ENCODE data around the gene LCE1F. TPM values are rescaled to one million over a fixed set of nuclear protein-coding genes. Genes with fewer than 3 reads are reported as not detected.

Gene LCE1F
- total RNA-seq, 2 experiments from 2014 or later, result not detected

GRCh38 chr1:152786077-152786476 is 11.1 kb downstream of the LCE1F start, which contains the start of gene LCE1E:
TSS of gene LCE1E (plus strand) at chr1:152786257. CDS start at chr1:152787300, 1,043 bp downstream.
- Mint-ChIP-seq H3K9me3 (ENCODE audit: insufficient read depth) (no peaks in the 10 kb centered on the region), H3K27ac (no peak within 1 kb of the TSS), H3K4me1 (ENCODE audit: low read depth) (no peaks in the 10 kb centered on the region), H3K36me3 (ENCODE audit: low read depth) (no peaks in the 10 kb centered on the region), H3K27me3 (ENCODE audit: low read depth) (peaks cover 14% of the 10 kb centered on the region), H3K4me3 (no peak within 1 kb of the TSS)
- CTCF ChIA-PET, result no interaction called here
- no peak for DNase-seq
- no peak for ATAC-seq
- POLR2A ChIA-PET, result no interaction called here

DNA sequence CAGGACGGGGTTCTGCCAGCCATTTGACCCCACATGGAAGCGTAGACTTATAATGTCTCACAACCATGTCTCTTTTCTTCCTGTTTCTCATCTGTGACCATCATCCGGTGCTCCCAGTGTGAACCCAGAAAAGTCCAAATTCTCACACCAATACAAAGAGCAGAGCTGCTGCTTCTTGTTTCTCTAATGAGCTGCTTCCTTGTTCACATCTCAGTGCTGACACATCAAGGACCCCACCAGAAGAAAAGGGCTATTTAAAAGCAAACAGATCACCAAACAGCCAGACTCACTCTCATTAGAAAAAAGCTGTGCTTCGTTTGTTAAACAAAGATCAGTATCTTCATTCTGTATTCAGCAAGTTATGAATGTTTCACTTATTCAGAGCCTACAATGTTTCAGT is 20.7 kb downstream of the LCE1F start:
- H3K27me3 Mint-ChIP-seq (ENCODE audit: low read depth), result peaks cover 2% of the 10 kb centered on the region
- CTCF ChIA-PET, result no interaction called here
- POLR2A ChIA-PET, result no interaction called here
- no peaks in the 10 kb centered on the region for H3K9me3 Mint-ChIP-seq (ENCODE audit: insufficient read depth)
- H3K36me3 Mint-ChIP-seq (ENCODE audit: low read depth), result no peaks in the 10 kb centered on the region
- H3K4me1 Mint-ChIP-seq (ENCODE audit: low read depth), result no peaks in the 10 kb centered on the region
- no peak overlapping the region for H3K4me3 Mint-ChIP-seq
- ATAC-seq, result no peak
- H3K27ac Mint-ChIP-seq, result no peak overlapping the region
- no peak for DNase-seq

GRCh38 chr1:152796421-152796820 is 21.5 kb downstream of the LCE1F start, which contains the start of gene LCE1D:
TSS of gene LCE1D (plus strand) at chr1:152796721. CDS start at chr1:152797795, 1,074 bp downstream.
- Mint-ChIP-seq H3K4me1 (ENCODE audit: low read depth) (no peaks in the 10 kb centered on the region), H3K36me3 (ENCODE audit: low read depth) (no peaks in the 10 kb centered on the region), H3K27ac (no peak within 1 kb of the TSS), H3K9me3 (ENCODE audit: insufficient read depth) (no peaks in the 10 kb centered on the region), H3K27me3 (ENCODE audit: low read depth) (peaks cover 2% of the 10 kb centered on the region), H3K4me3 (no peak within 1 kb of the TSS)
- ATAC-seq (no peak), DNase-seq (no peak)
- CTCF ChIA-PET, result no interaction called here
- POLR2A ChIA-PET, result no interaction called here

DNA sequence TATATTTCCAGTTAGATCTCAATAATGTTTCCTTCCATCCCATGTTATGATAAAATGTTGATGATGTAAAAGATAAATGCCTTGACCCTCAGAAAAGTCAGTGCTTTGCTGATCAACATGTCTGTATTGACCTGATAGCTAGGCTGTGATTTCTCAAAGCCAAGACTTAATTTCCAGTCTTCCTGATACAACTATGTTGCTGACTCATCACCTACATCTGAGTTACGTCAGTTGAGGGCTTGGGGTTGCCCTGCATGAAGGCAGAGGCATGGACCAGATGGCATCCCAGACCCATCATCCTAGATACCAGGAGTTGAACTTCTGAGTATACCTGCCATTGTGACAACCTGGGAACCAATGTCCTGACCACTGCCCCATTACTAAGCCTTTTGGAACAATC is 26.4 kb downstream of the LCE1F start:
- ATAC-seq, result no peak
- POLR2A ChIA-PET, result no interaction called here
- CTCF ChIA-PET, result no interaction called here
- H3K27ac Mint-ChIP-seq, result no peak overlapping the region
- H3K4me3 Mint-ChIP-seq, result no peak overlapping the region
- H3K9me3 Mint-ChIP-seq (ENCODE audit: insufficient read depth), result no peaks in the 10 kb centered on the region
- DNase-seq, result no peak
- H3K27me3 Mint-ChIP-seq (ENCODE audit: low read depth), result peaks cover 2% of the 10 kb centered on the region
- no peaks in the 10 kb centered on the region for H3K36me3 Mint-ChIP-seq (ENCODE audit: low read depth)
- H3K4me1 Mint-ChIP-seq (ENCODE audit: low read depth), result no peaks in the 10 kb centered on the region

DNA sequence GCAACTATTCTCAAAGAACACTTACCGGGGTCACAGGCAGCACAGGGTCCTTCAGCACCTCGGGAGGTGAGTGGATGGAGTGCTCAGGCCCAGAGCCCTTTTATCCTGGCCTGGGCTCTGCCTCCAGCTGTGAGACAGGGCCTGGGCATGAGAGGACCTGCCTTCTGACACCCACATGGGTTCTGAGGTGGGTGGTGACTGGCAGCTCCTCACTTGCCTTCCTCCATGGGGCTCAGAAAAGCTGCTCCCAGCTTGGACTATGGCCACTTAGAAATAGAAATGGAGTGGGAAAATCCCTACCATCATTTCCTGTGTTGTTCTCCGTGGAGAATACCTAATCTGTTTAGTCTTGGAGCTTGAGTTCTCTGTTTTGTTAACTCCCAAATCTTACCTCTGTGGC is 31.6 kb downstream of the LCE1F start, which contains the start of gene LCE1C:
LCE1C (minus strand) TSS at position 76 of the 400 bp plus-strand sequence. CDS start 1,173 bp downstream, outside the sequence.
- ATAC-seq (no peak), DNase-seq (no peak)
- no peaks in the 10 kb centered on the region for H3K9me3 Mint-ChIP-seq (ENCODE audit: insufficient read depth)
- no peak within 1 kb of the TSS for H3K4me3 Mint-ChIP-seq
- H3K27ac Mint-ChIP-seq, result no peak within 1 kb of the TSS
- no peaks in the 10 kb centered on the region for H3K4me1 Mint-ChIP-seq (ENCODE audit: low read depth)
- ChIA-PET CTCF (no interaction called here), POLR2A (no interaction called here)
- no peaks in the 10 kb centered on the region for H3K36me3 Mint-ChIP-seq (ENCODE audit: low read depth)
- peaks cover 2% of the 10 kb centered on the region for H3K27me3 Mint-ChIP-seq (ENCODE audit: low read depth)

DNA sequence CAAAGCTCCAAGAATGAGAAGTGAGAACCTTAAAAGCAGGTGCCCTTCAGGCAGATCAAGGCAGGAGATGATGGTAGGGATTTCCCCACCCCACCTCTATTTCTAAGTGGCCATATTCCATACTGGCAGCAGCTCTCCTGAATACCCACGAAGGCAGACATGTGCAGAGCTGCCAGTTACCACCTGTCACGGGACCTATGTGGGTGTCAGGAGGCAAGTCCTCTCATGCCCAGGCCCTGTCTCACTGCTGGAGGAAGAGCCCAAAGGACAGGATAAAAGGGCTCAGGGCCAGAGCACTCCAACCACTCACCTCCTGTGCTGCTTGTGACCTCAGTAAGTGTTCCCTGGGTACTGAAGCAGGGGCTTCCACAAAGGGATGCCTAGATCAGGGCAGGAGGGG is 36.1 kb downstream of the LCE1F start:
- no peak overlapping the region for H3K4me3 Mint-ChIP-seq
- CTCF ChIA-PET, result no interaction called here
- POLR2A ChIA-PET, result no interaction called here
- DNase-seq (no peak), ATAC-seq (no peak)
- H3K9me3 Mint-ChIP-seq (ENCODE audit: insufficient read depth), result no peaks in the 10 kb centered on the region
- H3K27me3 Mint-ChIP-seq (ENCODE audit: low read depth), result peaks cover 2% of the 10 kb centered on the region
- H3K27ac Mint-ChIP-seq, result no peak overlapping the region
- no peaks in the 10 kb centered on the region for H3K36me3 Mint-ChIP-seq (ENCODE audit: low read depth)
- H3K4me1 Mint-ChIP-seq (ENCODE audit: low read depth), result no peaks in the 10 kb centered on the region

DNA sequence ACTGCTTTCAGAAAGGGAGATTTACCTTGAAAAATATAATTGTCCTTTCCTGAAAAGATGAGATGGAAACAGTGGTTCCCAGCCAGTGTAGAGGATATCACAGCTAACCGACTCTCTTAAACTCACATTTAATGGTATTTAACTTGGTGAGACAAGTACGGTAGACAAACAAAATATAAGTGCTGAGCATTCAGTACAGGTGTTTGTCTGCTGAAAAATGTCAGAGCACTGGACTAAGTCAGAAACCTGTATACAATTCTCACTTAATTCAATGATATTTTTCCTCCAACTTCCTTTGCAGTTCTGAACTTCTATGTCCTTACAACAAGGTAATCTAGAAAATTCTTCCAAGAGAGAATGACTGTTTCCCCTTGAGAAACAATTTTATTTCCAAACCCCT is 36.7 kb downstream of the LCE1F start, which contains the start of gene LCE1B:
LCE1B (plus strand) TSS at position 301 of the 400 bp plus-strand sequence. CDS start 476 bp downstream, outside the sequence.
- Mint-ChIP-seq H3K4me1 (ENCODE audit: low read depth) (no peaks in the 10 kb centered on the region), H3K36me3 (ENCODE audit: low read depth) (no peaks in the 10 kb centered on the region), H3K4me3 (no peak within 1 kb of the TSS), H3K9me3 (ENCODE audit: insufficient read depth) (no peaks in the 10 kb centered on the region), H3K27me3 (ENCODE audit: low read depth) (peaks cover 2% of the 10 kb centered on the region), H3K27ac (no peak within 1 kb of the TSS)
- ATAC-seq (no peak), DNase-seq (no peak)
- ChIA-PET POLR2A (no interaction called here), CTCF (no interaction called here)

- no peak for DNase-seq
These were observed 42.4 kb downstream of the LCE1F start for GRCh38 chr1:152817309-152817708.

GRCh38 chr1:152823294-152823693 is 48.4 kb downstream of the LCE1F start:
- peaks cover 8% of the 10 kb centered on the region for H3K27me3 Mint-ChIP-seq (ENCODE audit: low read depth)
- H3K4me1 Mint-ChIP-seq (ENCODE audit: low read depth), result no peaks in the 10 kb centered on the region
- no peaks in the 10 kb centered on the region for H3K36me3 Mint-ChIP-seq (ENCODE audit: low read depth)
- DNase-seq, result no peak
- H3K27ac Mint-ChIP-seq, result no peak overlapping the region
- no peak for ATAC-seq
- H3K4me3 Mint-ChIP-seq, result no peak overlapping the region
- ChIA-PET POLR2A (no interaction called here), CTCF (no interaction called here)
- H3K9me3 Mint-ChIP-seq (ENCODE audit: insufficient read depth), result no peaks in the 10 kb centered on the region

More at GRCh38 chr1:152817309-152817708, 42.4 kb downstream of the LCE1F start:
- ATAC-seq, result no peak
- H3K4me1 Mint-ChIP-seq (ENCODE audit: low read depth), result no peaks in the 10 kb centered on the region
- ChIA-PET POLR2A (no interaction called here), CTCF (no interaction called here)
- no peaks in the 10 kb centered on the region for H3K9me3 Mint-ChIP-seq (ENCODE audit: insufficient read depth)
- no peak overlapping the region for H3K27ac Mint-ChIP-seq
- H3K4me3 Mint-ChIP-seq, result no peak overlapping the region
- no peaks in the 10 kb centered on the region for H3K27me3 Mint-ChIP-seq (ENCODE audit: low read depth)
- no peaks in the 10 kb centered on the region for H3K36me3 Mint-ChIP-seq (ENCODE audit: low read depth)

DNA sequence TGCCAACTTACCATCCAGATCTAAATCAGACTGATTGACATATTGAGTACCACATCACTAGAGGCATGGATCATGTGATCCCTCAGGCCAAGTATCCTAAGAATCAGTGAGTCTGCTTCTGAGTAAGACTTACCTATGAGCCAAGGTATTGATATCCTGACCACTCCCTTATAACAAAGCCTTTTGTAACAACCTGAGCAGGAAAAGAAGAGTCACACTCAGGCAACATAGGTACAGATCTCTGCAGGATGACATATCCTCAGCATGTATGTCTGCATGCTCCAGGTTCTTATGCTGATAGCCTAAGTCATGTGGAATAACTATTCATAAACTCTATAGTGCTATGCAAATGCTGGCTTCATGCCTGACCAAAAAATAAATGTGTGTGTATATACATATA is 50.0 kb downstream of the LCE1F start:
- H3K27me3 Mint-ChIP-seq (ENCODE audit: low read depth), result peaks cover 8% of the 10 kb centered on the region
- H3K27ac Mint-ChIP-seq, result no peak overlapping the region
- H3K36me3 Mint-ChIP-seq (ENCODE audit: low read depth), result no peaks in the 10 kb centered on the region
- ChIA-PET POLR2A (no interaction called here), CTCF (no interaction called here)
- ATAC-seq, result no peak
- DNase-seq, result no peak
- no peaks in the 10 kb centered on the region for H3K9me3 Mint-ChIP-seq (ENCODE audit: insufficient read depth)
- H3K4me1 Mint-ChIP-seq (ENCODE audit: low read depth), result no peaks in the 10 kb centered on the region
- H3K4me3 Mint-ChIP-seq, result no peak overlapping the region

Other genes starting within 250 kb of the LCE1F start
- not detected for gene LCE3E, start 208.4 kb upstream of the LCE1F start, total RNA-seq
- gene LCE3D, start 194.6 kb upstream of the LCE1F start, total RNA-seq, result not detected
- not detected for gene LCE3C, start 174.9 kb upstream of the LCE1F start, total RNA-seq
- gene LCE3B, start 161.3 kb upstream of the LCE1F start, total RNA-seq, result not detected
- not detected for gene LCE3A, start 152.0 kb upstream of the LCE1F start, total RNA-seq
- not detected for gene LCE2D, start 111.8 kb upstream of the LCE1F start, total RNA-seq
- not detected for gene LCE2C, start 99.9 kb upstream of the LCE1F start, total RNA-seq
- gene LCE2B, start 89.0 kb upstream of the LCE1F start, total RNA-seq, result not detected
- gene LCE2A, start 76.8 kb upstream of the LCE1F start, total RNA-seq, result not detected
- not detected for gene LCE4A, start 67.0 kb upstream of the LCE1F start, total RNA-seq
- gene KPRP, start 17.1 kb upstream of the LCE1F start, total RNA-seq, result not detected
- gene LCE1E, start 11.1 kb downstream of the LCE1F start, total RNA-seq, result not detected
- gene LCE1D, start 21.6 kb downstream of the LCE1F start, total RNA-seq, result not detected
- not detected for gene LCE1C, start 31.5 kb downstream of the LCE1F start, total RNA-seq
- not detected for gene LCE1B, start 36.8 kb downstream of the LCE1F start, total RNA-seq
- gene LCE1A, start 52.3 kb downstream of the LCE1F start, total RNA-seq, result not detected
- not detected for gene LCE6A, start 67.7 kb downstream of the LCE1F start, total RNA-seq
- gene LCE7A, start 84.9 kb downstream of the LCE1F start, total RNA-seq, result not detected
- gene SMCP, start 103.2 kb downstream of the LCE1F start, total RNA-seq, result not detected
- gene IVL, start 133.4 kb downstream of the LCE1F start, total RNA-seq, result not detected
- not detected for gene SPRR5, start 172.1 kb downstream of the LCE1F start, total RNA-seq
- gene SPRR4, start 195.5 kb downstream of the LCE1F start, total RNA-seq, result not detected
- not detected for gene SPRR1A, start 208.9 kb downstream of the LCE1F start, total RNA-seq
- not detected for gene SPRR3, start 226.6 kb downstream of the LCE1F start, total RNA-seq

Measured in activated CD8-positive, alpha-beta T cell treated with anti-CD3 and anti-CD28 coated beads, Interleukin-2, amount 10 ng/mL, durations not matched to agents 7 days and 5 days (primary cell).